Measurements from ENCODE around the gene SLC9A5.
A peak's percentile ranks its signal among the peaks of the same experiment; 100 is the strongest.

The SLC9A5 gene

DNA sequence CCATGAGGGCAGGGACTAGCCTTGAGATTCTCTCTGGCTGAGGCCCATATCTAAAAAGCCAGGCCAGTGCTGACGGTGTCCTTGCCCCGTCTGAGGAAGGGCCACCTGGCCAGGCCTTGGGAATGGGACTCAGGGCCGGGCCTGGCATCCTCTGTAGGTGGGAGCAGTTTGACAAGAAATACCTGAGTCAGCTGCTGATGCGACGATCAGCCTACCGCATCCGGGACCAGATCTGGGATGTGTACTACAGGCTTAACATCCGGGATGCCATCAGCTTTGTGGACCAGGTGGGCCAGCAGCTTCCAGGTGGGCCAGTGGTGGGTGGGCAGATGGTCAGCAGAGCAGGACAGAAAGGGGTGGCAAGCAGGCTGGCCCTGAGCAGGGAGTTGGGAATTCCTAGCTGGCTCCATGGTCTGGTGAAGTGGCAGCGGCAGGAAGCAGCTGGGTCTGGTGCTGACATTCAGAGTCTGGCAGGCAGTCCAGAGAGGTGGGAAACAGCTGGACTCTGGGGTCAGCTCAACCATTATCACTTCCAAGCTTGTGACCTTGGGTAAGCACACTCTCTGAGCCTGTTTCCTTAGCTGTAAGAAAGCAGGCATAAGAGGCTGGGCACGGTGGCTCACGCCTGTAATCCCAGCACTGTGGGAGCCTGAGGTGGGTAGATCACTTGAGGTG is 9.5 kb downstream of the SLC9A5 start:
- Histone ChIP-seq H2BK120ac (ENCODE audit: insufficient read depth, low read length, poor library complexity) (no peak overlapping the region), H3K36me3 (ENCODE audit: control insufficient read depth in 1 of 2, insufficient read depth in 2 of 2, low read length in 2 of 2) (no peaks in the 10 kb centered on the region), H3K27ac (ENCODE audit: low read depth, low read length) (no peak overlapping the region), H3K9me3 (ENCODE audit: insufficient read depth, low read depth, low read length) (peaks cover 3% of the 10 kb centered on the region), H2BK5ac (ENCODE audit: low read depth, low read length, poor library complexity) (no peak overlapping the region), H3K14ac (ENCODE audit: low read length) (no peak overlapping the region), H2AFZ (ENCODE audit: insufficient read depth, low read length, poor library complexity) (no peak overlapping the region), H3K79me2 (ENCODE audit: control insufficient read depth, insufficient read depth, low read length, poor library complexity) (no peaks in the 10 kb centered on the region), H3K4me1 (ENCODE audit: control insufficient read depth in 1 of 2, insufficient read depth in 2 of 2, low read length in 2 of 2) (no peaks in the 10 kb centered on the region), H4K12ac (ENCODE audit: low read depth, low read length) (no peak overlapping the region), H3K4me2 (ENCODE audit: low read length) (no peak overlapping the region), H4K8ac (ENCODE audit: low read depth, low read length) (no peak overlapping the region), H3K79me1 (ENCODE audit: low read length) (no peaks in the 10 kb centered on the region), H3K9ac (ENCODE audit: low read length) (no peak overlapping the region), H3K18ac (ENCODE audit: low read length) (no peak overlapping the region), H3K4me3 (ENCODE audit: low read depth, low read length) (no peak overlapping the region), H2AK5ac (ENCODE audit: low read length) (no peak overlapping the region), H3K23ac (ENCODE audit: low read length) (no peak overlapping the region), H4K91ac (ENCODE audit: low read depth, low read length) (no peak overlapping the region), H3K27me3 (ENCODE audit: insufficient read depth, low read length) (peaks cover 2% of the 10 kb centered on the region), H3K4ac (ENCODE audit: low read depth, low read length) (no peak overlapping the region), H2BK12ac (ENCODE audit: low read length) (no peak overlapping the region)
- WGBS (ENCODE audit: extremely low coverage, insufficient coverage, insufficient read length) = no CpG with 5 or more reads among the region's 11 CpGs
- DNase-seq = peak; percentile 81 to 86

- no peak overlapping the region for H4K12ac ChIP-seq (ENCODE audit: low read depth, low read length)
- H2AFZ ChIP-seq (ENCODE audit: insufficient read depth, low read length, poor library complexity) = no peak overlapping the region
- no peaks in the 10 kb centered on the region for H3K4me1 ChIP-seq (ENCODE audit: control insufficient read depth in 1 of 2, insufficient read depth in 2 of 2, low read length in 2 of 2)
- H3K18ac ChIP-seq (ENCODE audit: low read length) = no peak overlapping the region
- no peak overlapping the region for H2BK120ac ChIP-seq (ENCODE audit: insufficient read depth, low read length, poor library complexity)
- H3K4me2 ChIP-seq (ENCODE audit: low read length) = no peak overlapping the region
- H3K27me3 ChIP-seq (ENCODE audit: insufficient read depth, low read length) = peaks cover 2% of the 10 kb centered on the region
- H3K27ac ChIP-seq (ENCODE audit: low read depth, low read length) = no peak overlapping the region
- H3K4ac ChIP-seq (ENCODE audit: low read depth, low read length) = no peak overlapping the region
- no peak overlapping the region for H2BK12ac ChIP-seq (ENCODE audit: low read length)
- H4K91ac ChIP-seq (ENCODE audit: low read depth, low read length) = no peak overlapping the region
- no CpG with 5 or more reads among the region's 12 CpGs for WGBS (ENCODE audit: extremely low coverage, insufficient coverage, insufficient read length)
- H3K9ac ChIP-seq (ENCODE audit: low read length) = no peak overlapping the region
- peaks cover 3% of the 10 kb centered on the region for H3K9me3 ChIP-seq (ENCODE audit: insufficient read depth, low read depth, low read length)
- H3K23ac ChIP-seq (ENCODE audit: low read length) = no peak overlapping the region
- H3K79me1 ChIP-seq (ENCODE audit: low read length) = no peaks in the 10 kb centered on the region
- H4K8ac ChIP-seq (ENCODE audit: low read depth, low read length) = no peak overlapping the region
- no peak overlapping the region for H3K4me3 ChIP-seq (ENCODE audit: low read depth, low read length)
- no peak overlapping the region for H3K14ac ChIP-seq (ENCODE audit: low read length)
- no peaks in the 10 kb centered on the region for H3K36me3 ChIP-seq (ENCODE audit: control insufficient read depth in 1 of 2, insufficient read depth in 2 of 2, low read length in 2 of 2)
- no peaks in the 10 kb centered on the region for H3K79me2 ChIP-seq (ENCODE audit: control insufficient read depth, insufficient read depth, low read length, poor library complexity)
- no peak overlapping the region for H2AK5ac ChIP-seq (ENCODE audit: low read length)
- no peak overlapping the region for H2BK5ac ChIP-seq (ENCODE audit: low read depth, low read length, poor library complexity)
- no peak for DNase-seq
Measured at GRCh38 chr16:67259705-67260104, 10.9 kb downstream of the SLC9A5 start.

GRCh38 chr16:67260426-67261063 is 11.8 kb downstream of the SLC9A5 start:
- H3K9me3 ChIP-seq (ENCODE audit: insufficient read depth, low read depth, low read length) = peaks cover 3% of the 10 kb centered on the region
- H3K79me1 ChIP-seq (ENCODE audit: low read length) = no peaks in the 10 kb centered on the region
- no CpG with 5 or more reads among the region's 4 CpGs for WGBS (ENCODE audit: extremely low coverage, insufficient coverage, insufficient read length)
- no peak overlapping the region for H4K12ac ChIP-seq (ENCODE audit: low read depth, low read length)
- no peak overlapping the region for H3K23ac ChIP-seq (ENCODE audit: low read length)
- H3K27ac ChIP-seq (ENCODE audit: low read depth, low read length) = no peak overlapping the region
- H2AFZ ChIP-seq (ENCODE audit: insufficient read depth, low read length, poor library complexity) = no peak overlapping the region
- H3K79me2 ChIP-seq (ENCODE audit: control insufficient read depth, insufficient read depth, low read length, poor library complexity) = no peaks in the 10 kb centered on the region
- H3K4me2 ChIP-seq (ENCODE audit: low read length) = no peak overlapping the region
- H3K4me3 ChIP-seq (ENCODE audit: low read depth, low read length) = no peak overlapping the region
- H2BK120ac ChIP-seq (ENCODE audit: insufficient read depth, low read length, poor library complexity) = no peak overlapping the region
- no peak overlapping the region for H3K14ac ChIP-seq (ENCODE audit: low read length)
- no peaks in the 10 kb centered on the region for H3K36me3 ChIP-seq (ENCODE audit: control insufficient read depth in 1 of 2, insufficient read depth in 2 of 2, low read length in 2 of 2)
- no peak overlapping the region for H3K4ac ChIP-seq (ENCODE audit: low read depth, low read length)
- H3K9ac ChIP-seq (ENCODE audit: low read length) = no peak overlapping the region
- no peak overlapping the region for H4K8ac ChIP-seq (ENCODE audit: low read depth, low read length)
- no peaks in the 10 kb centered on the region for H3K4me1 ChIP-seq (ENCODE audit: control insufficient read depth in 1 of 2, insufficient read depth in 2 of 2, low read length in 2 of 2)
- no peak overlapping the region for H2BK12ac ChIP-seq (ENCODE audit: low read length)
- no peak overlapping the region for H2BK5ac ChIP-seq (ENCODE audit: low read depth, low read length, poor library complexity)
- no peak overlapping the region for H3K18ac ChIP-seq (ENCODE audit: low read length)
- DNase-seq = peak; percentile 38 to 65
- H4K91ac ChIP-seq (ENCODE audit: low read depth, low read length) = no peak overlapping the region
- H3K27me3 ChIP-seq (ENCODE audit: insufficient read depth, low read length) = peaks cover 2% of the 10 kb centered on the region
- no peak overlapping the region for H2AK5ac ChIP-seq (ENCODE audit: low read length)

DNA sequence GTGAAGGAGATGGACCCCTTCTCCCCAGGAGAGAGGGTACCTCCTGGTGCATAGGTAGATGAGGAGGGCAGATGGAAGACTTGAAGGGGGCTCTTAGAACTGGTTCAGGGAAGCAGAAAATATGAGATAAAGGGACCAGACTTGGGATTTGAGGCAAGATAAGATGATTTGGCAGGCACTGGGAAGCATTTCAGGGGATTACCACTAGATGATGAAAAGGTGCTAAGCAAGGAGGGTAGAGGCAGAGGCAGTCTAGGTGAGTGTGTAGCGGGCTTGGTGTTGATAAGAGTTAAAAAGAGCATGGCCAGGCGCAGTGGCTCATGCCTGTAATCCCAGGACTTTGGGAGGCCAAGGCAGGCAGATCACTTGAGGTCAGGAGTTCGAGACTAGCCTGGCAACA is 14.4 kb downstream of the SLC9A5 start:
- Histone ChIP-seq H3K36me3 (ENCODE audit: control insufficient read depth in 1 of 2, insufficient read depth in 2 of 2, low read length in 2 of 2) (no peaks in the 10 kb centered on the region), H4K8ac (ENCODE audit: low read depth, low read length) (no peak overlapping the region), H3K79me1 (ENCODE audit: low read length) (no peaks in the 10 kb centered on the region), H2AFZ (ENCODE audit: insufficient read depth, low read length, poor library complexity) (no peak overlapping the region), H3K27ac (ENCODE audit: low read depth, low read length) (no peak overlapping the region), H3K27me3 (ENCODE audit: insufficient read depth, low read length) (peaks cover 2% of the 10 kb centered on the region), H3K4me1 (ENCODE audit: control insufficient read depth in 1 of 2, insufficient read depth in 2 of 2, low read length in 2 of 2) (no peaks in the 10 kb centered on the region), H3K23ac (ENCODE audit: low read length) (no peak overlapping the region), H3K18ac (ENCODE audit: low read length) (no peak overlapping the region), H2BK120ac (ENCODE audit: insufficient read depth, low read length, poor library complexity) (no peak overlapping the region), H3K9ac (ENCODE audit: low read length) (no peak overlapping the region), H3K9me3 (ENCODE audit: insufficient read depth, low read depth, low read length) (peaks cover 2% of the 10 kb centered on the region), H2BK5ac (ENCODE audit: low read depth, low read length, poor library complexity) (no peak overlapping the region), H3K14ac (ENCODE audit: low read length) (no peak overlapping the region), H3K4me3 (ENCODE audit: low read depth, low read length) (no peak overlapping the region), H3K4me2 (ENCODE audit: low read length) (no peak overlapping the region), H2BK12ac (ENCODE audit: low read length) (no peak overlapping the region), H4K91ac (ENCODE audit: low read depth, low read length) (no peak overlapping the region), H3K79me2 (ENCODE audit: control insufficient read depth, insufficient read depth, low read length, poor library complexity) (no peaks in the 10 kb centered on the region), H3K4ac (ENCODE audit: low read depth, low read length) (no peak overlapping the region), H2AK5ac (ENCODE audit: low read length) (no peak overlapping the region), H4K12ac (ENCODE audit: low read depth, low read length) (no peak overlapping the region)
- no peak for DNase-seq
- no CpG with 5 or more reads among the region's 3 CpGs for WGBS (ENCODE audit: extremely low coverage, insufficient coverage, insufficient read length)
